GM03348 (cell line): ENCODE data around the gene RAB39A.
"Not testable (repeated sequence)": the region's sequence is repeated elsewhere in the genome, so short reads cannot be mapped to it uniquely, and the experiment has no call there.

Source experiments
- DNase-seq: peaks from one replicate; pipeline ENCODE4 v3.0.0; 2012; ENCODE audit warnings: low spot score

Gene RAB39A

GRCh38 chr11:107928046-107928766 is at the start of gene RAB39A:
Gene RAB39A (plus strand): TSS chr11:107928448. CDS start chr11:107928569, 121 bp downstream.
- DNase-seq: peak; percentile 95

- DNase-seq: not testable (repeated sequence)
Observed at GRCh38 chr11:107881471-107881870, 46.8 kb upstream of the RAB39A start.

GRCh38 chr11:107882095-107882820 is 46.0 kb upstream of the RAB39A start:
- DNase-seq: no peak

- DNase-seq: peak; percentile 78
Observed at GRCh38 chr11:107898270-107898669, 30.0 kb upstream of the RAB39A start.

DNA sequence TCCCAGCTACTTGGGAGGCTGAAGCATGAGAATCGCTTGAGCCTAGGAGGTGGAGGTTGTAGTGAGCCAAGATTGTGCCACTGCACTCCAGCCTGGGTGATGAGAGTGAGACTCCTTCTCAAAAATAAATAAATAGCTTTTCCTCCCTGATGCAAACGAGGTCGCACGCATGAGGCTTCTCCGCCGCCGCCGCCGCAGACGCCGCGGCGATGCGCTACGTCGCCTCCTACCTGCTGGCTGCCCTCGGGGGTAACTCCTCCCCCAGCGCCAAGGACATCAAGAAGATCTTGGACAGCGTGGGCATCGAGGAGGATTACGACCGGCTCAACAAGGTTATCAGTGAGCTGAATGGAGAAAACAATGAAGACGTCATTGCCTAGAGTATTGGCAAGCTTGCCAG is 20.0 kb upstream of the RAB39A start:
- no peak for DNase-seq

DNA sequence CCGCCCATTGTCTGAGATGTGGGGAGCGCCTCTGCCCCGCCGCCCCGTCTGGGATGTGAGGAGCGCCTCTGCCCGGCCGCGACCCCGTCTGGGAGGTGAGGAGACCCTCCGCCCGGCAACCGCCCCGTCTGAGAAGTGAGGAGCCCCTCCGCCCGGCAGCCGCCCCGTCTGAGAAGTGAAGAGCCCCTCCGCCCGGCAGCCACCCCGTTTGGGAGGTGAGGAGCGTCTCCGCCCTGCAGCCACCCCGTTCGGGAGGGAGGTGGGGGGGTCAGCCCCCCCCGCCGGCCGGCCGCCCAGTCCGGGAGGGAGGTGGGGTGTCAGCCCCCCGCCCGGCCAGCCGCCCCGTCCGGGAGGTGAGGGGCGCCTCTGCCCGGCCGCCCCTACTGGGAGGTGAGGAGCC is 15.8 kb upstream of the RAB39A start:
- DNase-seq: not testable (repeated sequence)

DNA sequence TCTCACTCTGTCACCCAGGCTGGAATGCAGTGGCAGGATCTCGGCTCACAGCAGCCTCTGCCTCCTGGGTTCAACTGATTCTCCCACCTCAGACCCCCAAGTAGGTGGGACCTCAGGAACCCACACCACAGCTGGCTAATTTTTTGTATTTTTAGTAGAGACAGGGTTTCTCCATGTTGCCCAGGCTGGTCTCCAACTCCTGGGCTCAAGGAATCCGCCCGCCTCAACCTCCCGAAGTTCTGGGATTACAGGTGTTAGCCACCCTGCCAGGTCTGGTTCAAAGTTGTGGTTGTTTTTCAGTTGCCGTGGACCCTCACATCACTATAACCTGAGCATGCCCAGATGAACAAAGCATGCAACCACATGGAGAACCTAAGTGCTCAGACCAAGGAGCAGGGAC is 13.0 kb upstream of the RAB39A start:
- DNase-seq: no peak

GRCh38 chr11:107916671-107917241 is 11.5 kb upstream of the RAB39A start:
- no peak for DNase-seq

- DNase-seq: no peak
Observed at GRCh38 chr11:107921997-107922396, 6.3 kb upstream of the RAB39A start.

GRCh38 chr11:107923519-107923918 is 4.7 kb upstream of the RAB39A start:
- not testable (repeated sequence) for DNase-seq

GRCh38 chr11:107924306-107924705 is 3.9 kb upstream of the RAB39A start:
- DNase-seq: no peak

- DNase-seq: no peak
Observed at GRCh38 chr11:107927559-107927958, 689 bp upstream of the RAB39A start.

DNA sequence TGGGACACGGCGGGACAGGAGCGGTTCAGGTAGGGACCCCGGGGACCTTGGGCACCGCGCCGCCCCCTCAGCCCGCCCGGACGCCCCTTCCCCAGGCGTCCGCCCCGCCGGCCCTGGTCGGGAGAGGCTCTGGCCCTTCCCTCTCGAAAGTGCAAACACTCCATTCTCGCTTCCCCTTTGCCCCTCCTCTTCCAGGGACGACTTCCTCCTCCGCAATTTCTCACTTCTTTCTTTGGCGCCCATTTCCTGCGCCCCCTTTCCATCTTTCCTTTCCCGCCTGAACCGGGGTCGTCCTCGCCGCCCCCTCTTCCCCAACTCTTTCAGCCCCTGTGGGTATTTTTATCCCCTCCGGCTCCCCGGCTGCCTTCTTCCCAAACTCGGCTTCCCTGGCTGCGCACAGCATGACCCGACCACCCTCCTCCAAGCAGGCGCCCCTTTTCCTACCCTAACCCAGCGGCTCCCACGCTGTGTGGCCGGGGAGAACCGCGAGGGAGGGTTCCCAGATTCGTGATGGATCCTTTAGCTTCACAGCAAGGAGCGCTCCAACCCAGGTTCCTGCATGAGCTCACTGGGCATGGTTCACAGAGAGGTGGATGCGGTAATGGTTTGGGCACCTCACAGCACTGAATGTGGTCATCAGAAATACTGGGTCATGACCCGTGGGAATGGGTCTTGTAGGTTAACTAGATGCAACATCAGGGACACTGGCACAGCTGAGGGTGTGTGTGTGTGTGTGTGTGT is 689 bp downstream of the RAB39A start:
- DNase-seq: no peak

DNA sequence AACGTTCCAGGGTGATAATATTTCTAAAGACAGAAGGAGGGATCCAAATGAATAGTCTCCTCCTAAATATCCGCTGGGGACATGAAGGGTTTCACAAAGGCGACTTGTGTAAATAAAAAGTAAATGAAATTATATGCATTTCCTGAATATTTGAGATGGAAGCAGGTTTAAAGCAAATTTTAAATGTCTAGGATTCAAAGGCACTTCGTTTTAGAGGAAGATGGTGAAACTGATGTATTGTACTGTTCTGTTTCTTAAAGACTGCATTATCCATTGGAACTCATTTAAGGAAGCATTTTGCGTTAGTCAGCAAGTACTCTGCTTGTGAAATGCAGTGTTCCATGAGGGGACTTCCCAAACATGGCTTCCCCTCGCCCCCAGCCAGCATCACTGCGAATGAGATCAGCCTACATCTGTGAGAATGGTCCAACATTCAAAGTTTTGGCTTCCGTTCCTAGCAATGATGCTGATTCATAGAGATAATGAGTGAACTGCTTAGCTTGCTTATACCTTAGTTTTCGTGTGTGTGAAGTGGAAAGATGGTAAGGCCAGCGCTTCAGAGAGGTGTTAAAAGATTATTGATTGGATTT is 1.5 kb downstream of the RAB39A start:
- no peak for DNase-seq

- DNase-seq: no peak
Observed at GRCh38 chr11:107931206-107931605, 3.0 kb downstream of the RAB39A start.

- no peak for DNase-seq
Observed at GRCh38 chr11:107947904-107948303, 19.7 kb downstream of the RAB39A start.

DNA sequence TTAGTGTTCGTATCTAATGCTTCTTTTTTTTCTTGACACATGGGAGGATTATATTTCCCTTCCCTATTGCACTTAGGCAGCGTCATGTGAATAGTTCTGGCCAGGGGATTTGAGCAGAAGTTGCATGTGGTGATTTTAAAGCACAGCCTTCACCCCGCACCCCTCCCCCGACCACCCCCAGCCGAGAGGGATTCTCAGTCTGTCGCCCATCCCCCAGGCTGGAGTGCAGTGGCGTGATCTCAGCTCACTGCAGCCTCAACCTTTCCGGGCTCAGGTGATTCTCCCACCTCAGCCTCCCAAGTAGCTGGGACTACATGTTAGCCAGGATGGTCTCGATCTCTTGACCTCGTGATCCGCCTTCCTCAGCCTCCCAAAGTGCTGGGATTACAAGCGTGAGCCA is 20.1 kb downstream of the RAB39A start:
- DNase-seq: not testable (repeated sequence)

DNA sequence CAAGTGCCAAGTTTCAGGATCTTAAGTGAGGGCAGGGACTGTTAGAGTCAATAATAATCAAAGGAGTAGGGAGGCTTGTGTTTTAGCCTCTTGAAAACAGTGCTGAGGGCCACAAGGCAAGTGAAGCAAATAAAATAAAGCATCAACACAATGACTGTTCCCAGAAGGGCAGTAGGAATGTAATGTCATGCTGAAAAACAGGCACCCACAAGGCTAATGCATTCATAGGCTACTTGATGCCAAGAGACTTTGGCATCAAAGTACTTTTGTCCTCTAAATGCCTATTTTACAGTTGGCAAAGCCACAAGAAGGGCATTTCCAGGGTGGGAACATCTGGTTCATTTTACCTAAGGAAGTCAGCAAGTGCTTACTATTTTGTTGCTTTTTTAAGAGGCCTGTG is 22.9 kb downstream of the RAB39A start:
- no peak for DNase-seq

GRCh38 chr11:107953446-107953845 is 25.2 kb downstream of the RAB39A start:
- no peak for DNase-seq

- DNase-seq: no peak
Observed at GRCh38 chr11:107956543-107956942, 28.3 kb downstream of the RAB39A start.

GRCh38 chr11:107957109-107957588 is 28.9 kb downstream of the RAB39A start:
- DNase-seq: peak; percentile 46

DNA sequence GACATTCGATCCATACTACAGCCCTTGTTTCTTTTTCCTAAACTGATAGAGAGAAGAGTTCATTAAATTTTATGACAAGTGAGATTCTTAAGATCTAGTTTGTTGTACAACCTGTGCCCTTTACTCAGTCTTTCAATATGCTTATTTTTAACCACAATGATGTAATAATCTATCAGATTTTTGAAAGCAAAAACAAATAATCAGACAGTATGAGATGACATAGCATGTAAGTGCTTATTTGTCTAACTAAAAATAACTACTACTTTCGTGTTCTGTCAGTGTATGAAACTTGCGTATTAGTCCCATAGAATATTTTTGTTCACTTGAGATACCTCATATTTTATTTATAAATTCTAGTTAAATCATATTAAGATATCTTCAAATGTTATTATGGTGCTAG is 33.2 kb downstream of the RAB39A start:
- DNase-seq: no peak
